Adrenal gland (tissue), 12 donors: ENCODE results near the gene GPAT3. TPM values are rescaled to one million over a fixed set of nuclear protein-coding genes. Genes with fewer than 3 reads are reported as not detected.

Experiments used
- DNase-seq, 7 donors: peaks; one replicate each; pipeline ENCODE4 v3.0.0-alpha.2; 2019 to 2020
- H3K27ac ChIP-seq, 5 donors: fragments of 200-600 bp; sonication (generic) in 4 of 5; 1 replicate in 3 of 5; 2 replicates in 2 of 5; pipeline versions ENCODE4 v1.5.1 to v1.8.0; 2016 to 2020; ENCODE audit warnings: mild to moderate bottlenecking in 1 of 5
- H3K27me3 ChIP-seq: fragments of 200-600 bp; 2 replicates; pipeline ENCODE4 v1.8.0; 2021
- H3K36me3 ChIP-seq, 2 donors: fragments of 200-600 bp; replicated peaks in 1 of 2; 1 replicate in 1 of 2; 2 replicates in 1 of 2; pipeline versions ENCODE4 v1.5.1 to v1.8.0; 2018 to 2022
- H3K4me1 ChIP-seq, 2 donors: fragments of 200-600 bp; replicated peaks in 1 of 2; 1 replicate in 1 of 2; 2 replicates in 1 of 2; pipeline versions ENCODE4 v1.5.1 to v1.8.0; 2018 to 2021
- H3K4me3 ChIP-seq, 4 donors: fragments of 200-600 bp; sonication (generic) in 3 of 4; one replicate each; pipeline ENCODE4 v1.5.1; 2016 to 2018
- H3K9me3 ChIP-seq, 3 donors: fragments of 200-600 bp; sonication (generic) in 1 of 3; replicated peaks in 1 of 3; 1 replicate in 2 of 3; 2 replicates in 1 of 3; pipeline versions ENCODE4 v1.5.1 to v1.8.0; 2016 to 2021
- CTCF ChIP-seq, 6 experiments: fragments of 450-650 bp in 4 of 6; fragments of 200-600 bp in 2 of 6; sonication (generic) in 1 of 6; IDR thresholded peaks; 1 replicate in 5 of 6; 2 replicates in 1 of 6; pipeline versions ENCODE4 v1.5.1 to v1.8.0; 2016 to 2021; ENCODE audit warnings: antibody characterized with exemption in 6 of 6, mild to moderate bottlenecking in 2 of 6, moderate library complexity in 1 of 6
- POLR2A ChIP-seq, 2 donors: fragments of 450-650 bp; IDR thresholded peaks; one replicate each; pipeline ENCODE4 v1.6.1; 2017; ENCODE audit warnings: antibody characterized with exemption in 2 of 2, mild to moderate bottlenecking in 2 of 2, moderate library complexity in 1 of 2
- WGBS, 4 donors: extraction: QIAGEN DNeasy Blood & Tissue Kit in 2 of 4; methylation state at CpG; one replicate each; pipeline versions ENCODE4 v1.1.5 to v1.1.7; 2013 to 2017; 5-methylcytosine and 5-hydroxymethylcytosine counted together
- intact Hi-C, 2 donors: fragments of 100-400 bp; cut with DNase I; formaldehyde crosslinking; loops; one replicate each; pipeline versions ENCODE4 v1.14.1 to v1.15.0; 2022 to 2023
- polyA plus RNA-seq, 3 donors: library from polyadenylated mRNA; stranded (reverse); fragments of 200-250 nt in 2 of 3; fragments of 350-450 nt in 1 of 3; fragmentation: Illumina TruSeq in 1 of 3; extraction: RNeasy Lipid Tissue Mini Kit (QIAGEN cat#74804) in 1 of 3; gene quantifications; one replicate each; pipeline ENCODE4 v1.2.3, GENCODE V29; 2013 to 2014
- total RNA-seq, 9 donors: library from RNA; depleted of rRNA in 4 of 9; stranded (reverse); fragments of >200 nt in 4 of 9; fragments of 120-200 nt in 1 of 9; fragmentation: NEBNext Ultra II Directional in 1 of 9; extraction: Animal tissue kit (Norgen Biotek cat#: 25700) in 1 of 9; gene quantifications; one replicate each; pipeline versions ENCODE4 v1.1.0 to v1.2.4, GENCODE V29; 2013 to 2023
- donor health status: healthy with polysubstance abuse.
- donor health status: Bipolar disorder and iron deficiency.
- donor health status: DM: yes; HTN: yes; CAD: no.
- donor health status: DM: no; HTN: no; CAD: no.
- donor health status: DM: no; HTN: no; CAD: no.
- donor health status: DM: yes; HTN: yes; CAD: no.

The GPAT3 gene
- total and polyA plus RNA-seq, 12 donors = 0.12 to 15.4 (median 0.98) TPM

- H3K27me3 ChIP-seq = no peaks in the 10 kb centered on the region
- peaks cover 0 to 18% (median 0%) of the 10 kb centered on the region in 3 donors for H3K9me3 ChIP-seq
- no peak for DNase-seq
- no peak overlapping the region for H3K27ac ChIP-seq
- H3K4me3 ChIP-seq = no peak overlapping the region
- H3K4me1 ChIP-seq = no peaks in the 10 kb centered on the region
- no peaks in the 10 kb centered on the region for H3K36me3 ChIP-seq
- TF ChIP-seq CTCF (IDR thresholded peaks at IDR 0.05) (no peak), POLR2A (IDR thresholded peaks at IDR 0.05) (no peak)
- WGBS, 4 donors = 90 to 100% (median 99%) methylated on average over 1 of the region's 1 CpG
- intact Hi-C loops = no loop called here
Observed at GRCh38 chr4:83610729-83611128, 74.8 kb downstream of the GPAT3 start.

- intact Hi-C loops = no loop called here
- peaks cover 0 to 18% (median 0%) of the 10 kb centered on the region in 3 donors for H3K9me3 ChIP-seq
- H3K36me3 ChIP-seq = no peaks in the 10 kb centered on the region
- H3K4me1 ChIP-seq = peaks cover 0 to 2% of the 10 kb centered on the region in 2 donors
- no peak overlapping the region for H3K27ac ChIP-seq
- H3K4me3 ChIP-seq = no peak overlapping the region
- TF ChIP-seq CTCF (IDR thresholded peaks at IDR 0.05) = no peak
- TF ChIP-seq POLR2A (IDR thresholded peaks at IDR 0.05) = no peak
- H3K27me3 ChIP-seq = no peaks in the 10 kb centered on the region
- DNase-seq = no peak
Observed at GRCh38 chr4:83613023-83613422, 77.1 kb downstream of the GPAT3 start.

- Histone ChIP-seq H3K4me3 (no peak overlapping the region), H3K9me3 (peaks cover 0 to 18% (median 0%) of the 10 kb centered on the region in 3 donors), H3K27me3 (no peaks in the 10 kb centered on the region), H3K4me1 (peaks cover 4 to 12% of the 10 kb centered on the region in 2 donors), H3K27ac (no peak overlapping the region), H3K36me3 (no peaks in the 10 kb centered on the region)
- intact Hi-C loops = no loop called here
- TF ChIP-seq POLR2A (IDR thresholded peaks at IDR 0.05) (no peak), CTCF (IDR thresholded peaks at IDR 0.05) (no peak)
- DNase-seq = no peak
- 92 to 97% (median 93%) methylated on average over 4 of the region's 4 CpGs for WGBS, 4 donors
Observed at GRCh38 chr4:83613994-83614393, 78.1 kb downstream of the GPAT3 start.

GRCh38 chr4:83616252-83616651 lies 80.3 kb downstream of the GPAT3 start:
- Histone ChIP-seq H3K27me3 (no peaks in the 10 kb centered on the region), H3K9me3 (peaks cover 0 to 18% (median 0%) of the 10 kb centered on the region in 3 donors), H3K27ac (no peak overlapping the region), H3K4me3 (no peak overlapping the region), H3K36me3 (no peaks in the 10 kb centered on the region), H3K4me1 (peaks cover 10 to 13% of the 10 kb centered on the region in 2 donors)
- WGBS, 4 donors = 0 to 54% (median 0%) methylated on average over 1 of the region's 1 CpG
- intact Hi-C loops = no loop called here
- TF ChIP-seq CTCF (IDR thresholded peaks at IDR 0.05) = no peak
- TF ChIP-seq POLR2A (IDR thresholded peaks at IDR 0.05) = no peak
- DNase-seq = no peak
